ENCODE data around the gene PRUNE1.

The PRUNE1 gene

GRCh38 chr1:150971583-150972416, 36.4 kb upstream of the PRUNE1 start:
- Histone ChIP-seq H3K27ac (ENCODE audit: low read depth, low read length) (peak overlapping the region; percentile 28), H2AK5ac (ENCODE audit: low read length) (no peak overlapping the region), H3K4me1 (ENCODE audit: control insufficient read depth, low read depth, low read length) (peaks cover 27% of the 10 kb centered on the region), H3K4me3 (ENCODE audit: low read length) (no peak overlapping the region), H4K8ac (ENCODE audit: low read depth, low read length) (no peak overlapping the region), H3K36me3 (ENCODE audit: control insufficient read depth, insufficient read depth, low read length) (peaks cover 17% of the 10 kb centered on the region), H3K9ac (ENCODE audit: low read length) (peak overlapping the region; percentile 83), H2BK5ac (ENCODE audit: low read length) (no peak overlapping the region), H3K18ac (ENCODE audit: low read length) (no peak overlapping the region), H2BK15ac (replicated peaks; ENCODE audit: low read depth) (no peak overlapping the region), H3K23ac (ENCODE audit: low read length) (no peak overlapping the region), H4K5ac (ENCODE audit: low read length) (no peak overlapping the region), H3K79me1 (ENCODE audit: low read length) (peaks cover 32% of the 10 kb centered on the region), H2BK120ac (ENCODE audit: low read depth, low read length) (no peak overlapping the region), H3K56ac (ENCODE audit: low read length) (peak overlapping the region; percentile 56), H3K27me3 (ENCODE audit: insufficient read depth, low read length, poor library complexity) (no peaks in the 10 kb centered on the region), H3K4ac (ENCODE audit: low read depth, low read length) (no peak overlapping the region), H3K4me2 (ENCODE audit: low read length) (peak overlapping the region; percentile 99), H3K79me2 (ENCODE audit: control insufficient read depth, insufficient read depth, low read length) (peaks cover 55% of the 10 kb centered on the region)
- WGBS (ENCODE audit: extremely low coverage, insufficient coverage, low lambda C conversion rate): no CpG with 5 or more reads among the region's 6 CpGs
- peak; percentile 66 for DNase-seq

GRCh38 chr1:150972417-150972940, 35.8 kb upstream of the PRUNE1 start:
- DNase-seq: no peak
- H3K4me3 ChIP-seq (ENCODE audit: low read length): no peak overlapping the region
- H3K9ac ChIP-seq (ENCODE audit: low read length): peak overlapping the region; percentile 83

GRCh38 chr1:150973258-150973835, 34.9 kb upstream of the PRUNE1 start:
- Histone ChIP-seq H3K18ac (ENCODE audit: low read length) (peak overlapping the region; percentile 98), H3K4me1 (ENCODE audit: control insufficient read depth, low read depth, low read length) (peaks cover 32% of the 10 kb centered on the region), H3K9ac (ENCODE audit: low read length) (peak overlapping the region; percentile 83), H2BK15ac (replicated peaks; ENCODE audit: low read depth) (no peak overlapping the region), H3K4me3 (ENCODE audit: low read length) (peak overlapping the region; percentile 88), H3K23ac (ENCODE audit: low read length) (peak overlapping the region; percentile 75), H2BK120ac (ENCODE audit: low read depth, low read length) (no peak overlapping the region), H3K36me3 (ENCODE audit: control insufficient read depth, insufficient read depth, low read length) (peaks cover 6% of the 10 kb centered on the region), H3K4ac (ENCODE audit: low read depth, low read length) (peak overlapping the region; percentile 99), H3K79me1 (ENCODE audit: low read length) (peaks cover 25% of the 10 kb centered on the region), H2BK5ac (ENCODE audit: low read length) (peak overlapping the region; percentile 54), H2AK5ac (ENCODE audit: low read length) (peak overlapping the region; percentile 95), H3K4me2 (ENCODE audit: low read length) (peak overlapping the region; percentile 99), H4K8ac (ENCODE audit: low read depth, low read length) (no peak overlapping the region), H3K79me2 (ENCODE audit: control insufficient read depth, insufficient read depth, low read length) (peaks cover 55% of the 10 kb centered on the region), H4K5ac (ENCODE audit: low read length) (no peak overlapping the region), H3K27ac (ENCODE audit: low read depth, low read length) (peak overlapping the region; percentile 84), H3K27me3 (ENCODE audit: insufficient read depth, low read length, poor library complexity) (no peaks in the 10 kb centered on the region), H3K56ac (ENCODE audit: low read length) (peak overlapping the region; percentile 81)
- DNase-seq: no peak
- WGBS (ENCODE audit: extremely low coverage, insufficient coverage, low lambda C conversion rate): no CpG with 5 or more reads among the region's 15 CpGs

More at GRCh38 chr1:150972417-150972940, 35.8 kb upstream of the PRUNE1 start:
- no peak overlapping the region for H4K8ac ChIP-seq (ENCODE audit: low read depth, low read length)
- peak overlapping the region; percentile 13 for H3K18ac ChIP-seq (ENCODE audit: low read length)
- H3K27me3 ChIP-seq (ENCODE audit: insufficient read depth, low read length, poor library complexity): no peaks in the 10 kb centered on the region
- no peak overlapping the region for H2BK15ac ChIP-seq (replicated peaks; ENCODE audit: low read depth)
- H3K23ac ChIP-seq (ENCODE audit: low read length): no peak overlapping the region
- peaks cover 11% of the 10 kb centered on the region for H3K36me3 ChIP-seq (ENCODE audit: control insufficient read depth, insufficient read depth, low read length)
- H2BK5ac ChIP-seq (ENCODE audit: low read length): no peak overlapping the region
- no peak overlapping the region for H2AK5ac ChIP-seq (ENCODE audit: low read length)
- H3K79me2 ChIP-seq (ENCODE audit: control insufficient read depth, insufficient read depth, low read length): peaks cover 55% of the 10 kb centered on the region
- peak overlapping the region; percentile 99 for H3K4me2 ChIP-seq (ENCODE audit: low read length)
- WGBS (ENCODE audit: extremely low coverage, insufficient coverage, low lambda C conversion rate): no CpG with 5 or more reads among the region's 4 CpGs
- H3K4ac ChIP-seq (ENCODE audit: low read depth, low read length): no peak overlapping the region
- H3K4me1 ChIP-seq (ENCODE audit: control insufficient read depth, low read depth, low read length): peaks cover 31% of the 10 kb centered on the region
- peaks cover 30% of the 10 kb centered on the region for H3K79me1 ChIP-seq (ENCODE audit: low read length)
- H3K56ac ChIP-seq (ENCODE audit: low read length): peak overlapping the region; percentile 11
- H4K5ac ChIP-seq (ENCODE audit: low read length): no peak overlapping the region
- H3K27ac ChIP-seq (ENCODE audit: low read depth, low read length): peak overlapping the region; percentile 20
- no peak overlapping the region for H2BK120ac ChIP-seq (ENCODE audit: low read depth, low read length)

GRCh38 chr1:150973836-150974579, 34.2 kb upstream of the PRUNE1 start:
- peak overlapping the region; percentile 88 for H3K4me3 ChIP-seq (ENCODE audit: low read length)
- peak overlapping the region; percentile 99 for H3K4me2 ChIP-seq (ENCODE audit: low read length)
- H3K27me3 ChIP-seq (ENCODE audit: insufficient read depth, low read length, poor library complexity): no peaks in the 10 kb centered on the region
- peak overlapping the region; percentile 95 for H3K23ac ChIP-seq (ENCODE audit: low read length)
- peaks cover 19% of the 10 kb centered on the region for H3K79me1 ChIP-seq (ENCODE audit: low read length)
- peaks cover 49% of the 10 kb centered on the region for H3K79me2 ChIP-seq (ENCODE audit: control insufficient read depth, insufficient read depth, low read length)
- H3K4ac ChIP-seq (ENCODE audit: low read depth, low read length): peak overlapping the region; percentile 99
- H2BK15ac ChIP-seq (replicated peaks; ENCODE audit: low read depth): no peak overlapping the region
- H3K9ac ChIP-seq (ENCODE audit: low read length): peak overlapping the region; percentile 83
- no peak overlapping the region for H4K8ac ChIP-seq (ENCODE audit: low read depth, low read length)
- peak overlapping the region; percentile 84 for H3K27ac ChIP-seq (ENCODE audit: low read depth, low read length)
- DNase-seq: peak; percentile 50
- peaks cover 32% of the 10 kb centered on the region for H3K4me1 ChIP-seq (ENCODE audit: control insufficient read depth, low read depth, low read length)
- no peaks in the 10 kb centered on the region for H3K36me3 ChIP-seq (ENCODE audit: control insufficient read depth, insufficient read depth, low read length)
- H3K18ac ChIP-seq (ENCODE audit: low read length): peak overlapping the region; percentile 98
- peak overlapping the region; percentile 81 for H3K56ac ChIP-seq (ENCODE audit: low read length)
- peak overlapping the region; percentile 95 for H2AK5ac ChIP-seq (ENCODE audit: low read length)
- peak overlapping the region; percentile 64 for H2BK120ac ChIP-seq (ENCODE audit: low read depth, low read length)
- H4K5ac ChIP-seq (ENCODE audit: low read length): no peak overlapping the region
- WGBS (ENCODE audit: extremely low coverage, insufficient coverage, low lambda C conversion rate): no CpG with 5 or more reads among the region's 67 CpGs
- H2BK5ac ChIP-seq (ENCODE audit: low read length): peak overlapping the region; percentile 54

- H2BK5ac ChIP-seq (ENCODE audit: low read length): peak within 1 kb of the TSS; percentile 54
- H2BK120ac ChIP-seq (ENCODE audit: low read depth, low read length): peak within 1 kb of the TSS; percentile 64
- no peaks in the 10 kb centered on the region for H3K27me3 ChIP-seq (ENCODE audit: insufficient read depth, low read length, poor library complexity)
- no peak within 1 kb of the TSS for H4K5ac ChIP-seq (ENCODE audit: low read length)
- H2AK5ac ChIP-seq (ENCODE audit: low read length): peak within 1 kb of the TSS; percentile 95
- no peak within 1 kb of the TSS for H4K8ac ChIP-seq (ENCODE audit: low read depth, low read length)
- peak; percentile 87 for DNase-seq
- peak within 1 kb of the TSS; percentile 84 for H3K27ac ChIP-seq (ENCODE audit: low read depth, low read length)
- H3K4me2 ChIP-seq (ENCODE audit: low read length): peak within 1 kb of the TSS; percentile 99
- WGBS (ENCODE audit: extremely low coverage, insufficient coverage, low lambda C conversion rate): no CpG with 5 or more reads among the region's 106 CpGs
- H3K56ac ChIP-seq (ENCODE audit: low read length): peak within 1 kb of the TSS; percentile 81
- peak within 1 kb of the TSS; percentile 83 for H3K9ac ChIP-seq (ENCODE audit: low read length)
- no peaks in the 10 kb centered on the region for H3K36me3 ChIP-seq (ENCODE audit: control insufficient read depth, insufficient read depth, low read length)
- H3K79me2 ChIP-seq (ENCODE audit: control insufficient read depth, insufficient read depth, low read length): peaks cover 42% of the 10 kb centered on the region
- H3K4me3 ChIP-seq (ENCODE audit: low read length): peak within 1 kb of the TSS; percentile 88
- peak within 1 kb of the TSS; percentile 99 for H3K4ac ChIP-seq (ENCODE audit: low read depth, low read length)
- H3K18ac ChIP-seq (ENCODE audit: low read length): peak within 1 kb of the TSS; percentile 98
- peaks cover 32% of the 10 kb centered on the region for H3K4me1 ChIP-seq (ENCODE audit: control insufficient read depth, low read depth, low read length)
- H3K79me1 ChIP-seq (ENCODE audit: low read length): peaks cover 18% of the 10 kb centered on the region
- peak within 1 kb of the TSS; percentile 95 for H3K23ac ChIP-seq (ENCODE audit: low read length)
- H2BK15ac ChIP-seq (replicated peaks; ENCODE audit: low read depth): no peak within 1 kb of the TSS
Observed at GRCh38 chr1:150974580-150975478, 33.4 kb upstream of the PRUNE1 start, which contains the start of gene CERS2. TSS of gene CERS2 (minus strand) at chr1:150974835. CDS start at chr1:150969090, 5,745 bp downstream.
